ENCODE data around the gene OXLD1.

- TF ChIP-seq EZH2phosphoT487 (IDR thresholded peaks at IDR 0.05; ENCODE audit: insufficient read depth, low read depth) (no peak), EZH2 (IDR thresholded peaks at IDR 0.05; ENCODE audit: insufficient read depth, poor library complexity, severe bottlenecking) (no peak)
These were observed 40.6 kb upstream of the OXLD1 start for GRCh38 chr17:81706757-81707624.
